Choroid plexus epithelial cell (primary cell): ENCODE data around the gene CLNK.

Experiments
- DNase-seq: peaks from one replicate; pipeline ENCODE4 v3.0.0-alpha.2; 2010; ENCODE audit warnings: low read depth
- H3K4me3 ChIP-seq: 2 replicates; pipeline ENCODE4 v1.5.1; 2011; ENCODE audit warnings: low read depth, mild to moderate bottlenecking, control low read depth, low read length, moderate library complexity
- CTCF ChIP-seq: conservative IDR thresholded peaks from 2 replicates; pipeline ENCODE4 v1.5.1; 2011; ENCODE audit warnings: low read depth, mild to moderate bottlenecking, control low read depth, inconsistent platforms, low read length, moderate library complexity

Gene CLNK

GRCh38 chr4:10506077-10506476 is 178.5 kb downstream of the CLNK start:
- no peak overlapping the region for H3K4me3 ChIP-seq
- no peak for DNase-seq
- TF ChIP-seq CTCF = no peak

GRCh38 chr4:10504570-10505179 is 179.9 kb downstream of the CLNK start:
- no peak for TF ChIP-seq CTCF
- DNase-seq = no peak

GRCh38 chr4:10502717-10503116 is 181.9 kb downstream of the CLNK start:
- TF ChIP-seq CTCF = no peak
- H3K4me3 ChIP-seq = no peak overlapping the region
- DNase-seq = no peak

More at GRCh38 chr4:10504570-10505179, 179.9 kb downstream of the CLNK start:
- no peak overlapping the region for H3K4me3 ChIP-seq

- no peak for TF ChIP-seq CTCF
- no peak overlapping the region for H3K4me3 ChIP-seq
- DNase-seq = no peak
These were observed 183.8 kb downstream of the CLNK start for GRCh38 chr4:10500776-10501175.

GRCh38 chr4:10496200-10496599 is 188.4 kb downstream of the CLNK start:
- H3K4me3 ChIP-seq = no peak overlapping the region
- DNase-seq = no peak
- TF ChIP-seq CTCF = no peak

GRCh38 chr4:10495651-10496050 is 188.9 kb downstream of the CLNK start:
- no peak for TF ChIP-seq CTCF
- H3K4me3 ChIP-seq = no peak overlapping the region
- no peak for DNase-seq

GRCh38 chr4:10492464-10492863 is 192.1 kb downstream of the CLNK start:
- TF ChIP-seq CTCF = no peak
- no peak overlapping the region for H3K4me3 ChIP-seq
- no peak for DNase-seq
